ENCODE measurements around the gene MYO7B. TPM values are rescaled to one million over a fixed set of nuclear protein-coding genes. Genes with fewer than 3 reads are reported as not detected.

MYO7B gene
- total RNA-seq, 1 experiment from 2014 or later, result 0.05 TPM

GRCh38 chr2:127624320-127624755, 88.9 kb downstream of the MYO7B start:
- H3K4me3 Mint-ChIP-seq (ENCODE audit: low read depth, unreplicated experiment), result no peak overlapping the region
- no peak for DNase-seq
- H3K27me3 Mint-ChIP-seq (ENCODE audit: unreplicated experiment), result peaks cover 27% of the 10 kb centered on the region
- no TSS peak for BruUV-seq (replicated peaks)
- no peak overlapping the region for H3K27ac Mint-ChIP-seq (ENCODE audit: unreplicated experiment)
- intact Hi-C loops (cut with micrococcal nuclease; ENCODE audit: unreplicated experiment), result no loop called here
- no peak for TF ChIP-seq CTCF (IDR thresholded peaks at IDR 0.05; ENCODE audit: unreplicated experiment)
- CTCF ChIA-PET, result interaction anchor here (0.7 to 1.0 kb wide), 2 partner anchors 10 to 87 kb away, joined by 3 to 6 read pairs; no protein-coding TSS in a partner anchor
- no peaks in the 10 kb centered on the region for H3K4me1 Mint-ChIP-seq (ENCODE audit: low read depth, unreplicated experiment)
- H3K36me3 Mint-ChIP-seq (ENCODE audit: insufficient read depth, unreplicated experiment), result no peaks in the 10 kb centered on the region
- H3K9me3 Mint-ChIP-seq (ENCODE audit: low read depth, unreplicated experiment), result no peaks in the 10 kb centered on the region

DNA sequence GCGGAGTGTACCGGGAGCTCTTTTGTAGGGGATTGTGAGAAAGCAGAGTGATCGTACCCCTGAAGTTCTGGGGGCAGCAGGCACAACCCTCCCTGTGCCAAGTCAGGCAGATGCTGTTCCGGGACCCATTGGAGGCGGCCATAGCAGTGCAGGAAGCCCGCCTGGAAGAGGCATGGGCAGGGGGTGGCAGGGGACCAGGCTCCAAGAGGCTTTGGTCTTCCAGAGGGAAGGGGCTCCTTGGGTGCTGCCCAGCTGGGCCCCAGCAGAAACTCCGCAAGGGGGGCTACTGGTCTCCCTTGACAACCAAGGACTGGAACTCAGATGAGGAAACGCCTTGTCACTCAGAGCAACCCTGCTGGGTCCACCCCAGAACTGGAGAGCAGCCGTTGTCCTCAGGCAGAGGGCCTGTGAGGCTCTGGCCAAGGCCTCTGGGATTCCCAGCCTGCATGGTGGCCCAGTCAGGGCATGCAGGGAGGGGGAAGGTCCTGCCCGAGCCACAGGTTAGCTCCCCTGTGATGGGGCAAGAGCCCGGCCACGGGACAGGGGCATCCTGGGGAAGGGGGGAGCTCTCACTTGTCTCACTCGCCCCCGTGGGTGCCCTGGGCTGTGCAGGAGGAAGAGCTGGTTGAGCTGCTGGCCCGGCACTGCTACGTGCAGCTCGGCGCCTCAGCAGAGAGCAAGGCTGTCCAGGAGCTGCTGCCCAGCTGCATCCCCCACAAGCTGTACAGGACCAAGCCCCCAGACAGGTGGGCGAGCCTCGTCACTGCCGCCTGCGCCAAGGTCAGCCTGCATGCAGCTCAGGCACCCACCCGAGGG, 89.5 kb downstream of the MYO7B start:
- Mint-ChIP-seq H3K27me3 (ENCODE audit: unreplicated experiment) (peaks cover 27% of the 10 kb centered on the region), H3K27ac (ENCODE audit: unreplicated experiment) (no peak overlapping the region), H3K9me3 (ENCODE audit: low read depth, unreplicated experiment) (no peaks in the 10 kb centered on the region), H3K36me3 (ENCODE audit: insufficient read depth, unreplicated experiment) (no peaks in the 10 kb centered on the region), H3K4me1 (ENCODE audit: low read depth, unreplicated experiment) (no peaks in the 10 kb centered on the region), H3K4me3 (ENCODE audit: low read depth, unreplicated experiment) (no peak overlapping the region)
- DNase-seq, result no peak
- TF ChIP-seq CTCF (IDR thresholded peaks at IDR 0.05; ENCODE audit: unreplicated experiment), result no peak
- BruUV-seq (replicated peaks), result no TSS peak
- CTCF ChIA-PET, result interaction anchor here (1.0 kb wide), 1 partner anchor 11 kb away, joined by 3 read pairs; no protein-coding TSS in a partner anchor
- intact Hi-C loops (cut with micrococcal nuclease; ENCODE audit: unreplicated experiment), result no loop called here

GRCh38 chr2:127625572-127625951, 90.1 kb downstream of the MYO7B start:
- intact Hi-C loops (cut with micrococcal nuclease; ENCODE audit: unreplicated experiment), result no loop called here
- no peak for TF ChIP-seq CTCF (IDR thresholded peaks at IDR 0.05; ENCODE audit: unreplicated experiment)
- Mint-ChIP-seq H3K36me3 (ENCODE audit: insufficient read depth, unreplicated experiment) (no peaks in the 10 kb centered on the region), H3K27ac (ENCODE audit: unreplicated experiment) (no peak overlapping the region), H3K27me3 (ENCODE audit: unreplicated experiment) (peaks cover 27% of the 10 kb centered on the region), H3K4me3 (ENCODE audit: low read depth, unreplicated experiment) (no peak overlapping the region), H3K4me1 (ENCODE audit: low read depth, unreplicated experiment) (no peaks in the 10 kb centered on the region), H3K9me3 (ENCODE audit: low read depth, unreplicated experiment) (no peaks in the 10 kb centered on the region)
- DNase-seq, result no peak
- BruUV-seq (replicated peaks), result no TSS peak
- CTCF ChIA-PET, result interaction anchor here (1.0 kb wide), 1 partner anchor 12 kb away, joined by 3 read pairs; no protein-coding TSS in a partner anchor

GRCh38 chr2:127626175-127626574, 90.7 kb downstream of the MYO7B start:
- Mint-ChIP-seq H3K27me3 (ENCODE audit: unreplicated experiment) (peaks cover 23% of the 10 kb centered on the region), H3K9me3 (ENCODE audit: low read depth, unreplicated experiment) (no peaks in the 10 kb centered on the region), H3K4me1 (ENCODE audit: low read depth, unreplicated experiment) (no peaks in the 10 kb centered on the region), H3K36me3 (ENCODE audit: insufficient read depth, unreplicated experiment) (no peaks in the 10 kb centered on the region), H3K4me3 (ENCODE audit: low read depth, unreplicated experiment) (no peak overlapping the region), H3K27ac (ENCODE audit: unreplicated experiment) (no peak overlapping the region)
- no TSS peak for BruUV-seq (replicated peaks)
- CTCF ChIA-PET, result interaction anchor here (0.6 kb wide), 1 partner anchor 64 kb away, joined by 9 read pairs; no protein-coding TSS in a partner anchor
- no peak for TF ChIP-seq CTCF (IDR thresholded peaks at IDR 0.05; ENCODE audit: unreplicated experiment)
- DNase-seq, result no peak
- intact Hi-C loops (cut with micrococcal nuclease; ENCODE audit: unreplicated experiment), result no loop called here

Measured in Calu3 (cell line).